HL-60 (cell line): ENCODE measurements around the gene UBN1.

Experiments
- SPI1 ChIP-seq: IDR thresholded peaks from 2 replicates; pipeline ENCODE4 v1.6.1; 2012; ENCODE audit warnings: low read depth, mild to moderate bottlenecking, borderline replicate concordance
- TF ChIP-seq, protein P1 (sequence below): IDR thresholded peaks from one replicate; pipeline ENCODE4 v1.5.1; 2011; ENCODE audit warnings: low read length, control low read depth, inconsistent platforms; ENCODE audit not compliant: insufficient read depth
- TF ChIP-seq, protein P2 (sequence below): IDR thresholded peaks from 2 replicates; pipeline ENCODE4 v1.6.1; 2012; ENCODE audit warnings: low read depth; ENCODE audit not compliant: insufficient replicate concordance

DNA sequence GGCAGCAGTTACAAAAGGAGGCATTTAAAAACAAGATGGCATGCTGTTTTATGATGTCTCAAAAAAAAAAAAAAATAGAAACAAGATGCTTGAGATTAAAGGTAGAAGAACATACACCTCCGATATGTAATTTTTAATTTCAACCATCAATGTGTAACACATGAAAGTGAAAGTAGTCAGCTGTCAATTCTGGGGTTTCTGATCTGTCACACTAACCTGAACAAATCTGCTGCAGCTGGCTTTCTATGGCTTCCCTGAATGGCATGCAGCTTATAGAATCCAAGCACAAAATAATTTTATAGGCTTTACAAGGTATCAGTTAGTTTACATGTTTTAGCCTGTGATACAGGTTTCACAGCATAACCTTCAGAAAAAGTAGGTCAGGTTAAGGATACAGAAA lies 13.7 kb upstream of the UBN1 start:
- TF ChIP-seq, protein P1, sequence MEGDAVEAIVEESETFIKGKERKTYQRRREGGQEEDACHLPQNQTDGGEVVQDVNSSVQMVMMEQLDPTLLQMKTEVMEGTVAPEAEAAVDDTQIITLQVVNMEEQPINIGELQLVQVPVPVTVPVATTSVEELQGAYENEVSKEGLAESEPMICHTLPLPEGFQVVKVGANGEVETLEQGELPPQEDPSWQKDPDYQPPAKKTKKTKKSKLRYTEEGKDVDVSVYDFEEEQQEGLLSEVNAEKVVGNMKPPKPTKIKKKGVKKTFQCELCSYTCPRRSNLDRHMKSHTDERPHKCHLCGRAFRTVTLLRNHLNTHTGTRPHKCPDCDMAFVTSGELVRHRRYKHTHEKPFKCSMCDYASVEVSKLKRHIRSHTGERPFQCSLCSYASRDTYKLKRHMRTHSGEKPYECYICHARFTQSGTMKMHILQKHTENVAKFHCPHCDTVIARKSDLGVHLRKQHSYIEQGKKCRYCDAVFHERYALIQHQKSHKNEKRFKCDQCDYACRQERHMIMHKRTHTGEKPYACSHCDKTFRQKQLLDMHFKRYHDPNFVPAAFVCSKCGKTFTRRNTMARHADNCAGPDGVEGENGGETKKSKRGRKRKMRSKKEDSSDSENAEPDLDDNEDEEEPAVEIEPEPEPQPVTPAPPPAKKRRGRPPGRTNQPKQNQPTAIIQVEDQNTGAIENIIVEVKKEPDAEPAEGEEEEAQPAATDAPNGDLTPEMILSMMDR, result no peak
- TF ChIP-seq SPI1, result no peak
- TF ChIP-seq, protein P2, sequence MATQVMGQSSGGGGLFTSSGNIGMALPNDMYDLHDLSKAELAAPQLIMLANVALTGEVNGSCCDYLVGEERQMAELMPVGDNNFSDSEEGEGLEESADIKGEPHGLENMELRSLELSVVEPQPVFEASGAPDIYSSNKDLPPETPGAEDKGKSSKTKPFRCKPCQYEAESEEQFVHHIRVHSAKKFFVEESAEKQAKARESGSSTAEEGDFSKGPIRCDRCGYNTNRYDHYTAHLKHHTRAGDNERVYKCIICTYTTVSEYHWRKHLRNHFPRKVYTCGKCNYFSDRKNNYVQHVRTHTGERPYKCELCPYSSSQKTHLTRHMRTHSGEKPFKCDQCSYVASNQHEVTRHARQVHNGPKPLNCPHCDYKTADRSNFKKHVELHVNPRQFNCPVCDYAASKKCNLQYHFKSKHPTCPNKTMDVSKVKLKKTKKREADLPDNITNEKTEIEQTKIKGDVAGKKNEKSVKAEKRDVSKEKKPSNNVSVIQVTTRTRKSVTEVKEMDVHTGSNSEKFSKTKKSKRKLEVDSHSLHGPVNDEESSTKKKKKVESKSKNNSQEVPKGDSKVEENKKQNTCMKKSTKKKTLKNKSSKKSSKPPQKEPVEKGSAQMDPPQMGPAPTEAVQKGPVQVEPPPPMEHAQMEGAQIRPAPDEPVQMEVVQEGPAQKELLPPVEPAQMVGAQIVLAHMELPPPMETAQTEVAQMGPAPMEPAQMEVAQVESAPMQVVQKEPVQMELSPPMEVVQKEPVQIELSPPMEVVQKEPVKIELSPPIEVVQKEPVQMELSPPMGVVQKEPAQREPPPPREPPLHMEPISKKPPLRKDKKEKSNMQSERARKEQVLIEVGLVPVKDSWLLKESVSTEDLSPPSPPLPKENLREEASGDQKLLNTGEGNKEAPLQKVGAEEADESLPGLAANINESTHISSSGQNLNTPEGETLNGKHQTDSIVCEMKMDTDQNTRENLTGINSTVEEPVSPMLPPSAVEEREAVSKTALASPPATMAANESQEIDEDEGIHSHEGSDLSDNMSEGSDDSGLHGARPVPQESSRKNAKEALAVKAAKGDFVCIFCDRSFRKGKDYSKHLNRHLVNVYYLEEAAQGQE, result no peak
